HG03135 (cell line): ENCODE measurements around the gene PPM1H.
"Not testable (repeated sequence)": the region's sequence is repeated elsewhere in the genome, so short reads cannot be mapped to it uniquely, and the experiment has no call there.

ENCODE experiments used
- ATAC-seq: cut with Tn5 transposase; IDR thresholded peaks from one replicate; pipeline ENCODE4 v1.9.1; 2021; ENCODE audit warnings: mild to moderate bottlenecking, moderate library complexity; ENCODE audit not compliant: unreplicated experiment

Gene PPM1H

GRCh38 chr12:62843716-62844115, 91.2 kb downstream of the PPM1H start:
- ATAC-seq: no peak

GRCh38 chr12:62841846-62842245, 93.1 kb downstream of the PPM1H start:
- no peak for ATAC-seq

- ATAC-seq: no peak
Observed at GRCh38 chr12:62840806-62841205, 94.1 kb downstream of the PPM1H start.

GRCh38 chr12:62839869-62840660, 94.9 kb downstream of the PPM1H start:
- ATAC-seq: no peak

- ATAC-seq: no peak
Observed at GRCh38 chr12:62834971-62835547, 99.9 kb downstream of the PPM1H start.

- no peak for ATAC-seq
Observed at GRCh38 chr12:62834406-62834805, 100.5 kb downstream of the PPM1H start.

GRCh38 chr12:62833634-62834033, 101.3 kb downstream of the PPM1H start:
- no peak for ATAC-seq

- ATAC-seq: no peak
Observed at GRCh38 chr12:62832558-62832957, 102.4 kb downstream of the PPM1H start.

- ATAC-seq: no peak
Observed at GRCh38 chr12:62832027-62832426, 102.9 kb downstream of the PPM1H start.

- ATAC-seq: no peak
Observed at GRCh38 chr12:62827855-62828254, 107.1 kb downstream of the PPM1H start.

GRCh38 chr12:62827042-62827441, 107.9 kb downstream of the PPM1H start:
- no peak for ATAC-seq

- ATAC-seq: no peak
Observed at GRCh38 chr12:62817556-62818271, 117.2 kb downstream of the PPM1H start.

- ATAC-seq: no peak
Observed at GRCh38 chr12:62814243-62814642, 120.7 kb downstream of the PPM1H start.

GRCh38 chr12:62813031-62813829, 121.7 kb downstream of the PPM1H start:
- no peak for ATAC-seq

GRCh38 chr12:62811481-62811880, 123.5 kb downstream of the PPM1H start:
- ATAC-seq: not testable (repeated sequence)

GRCh38 chr12:62808166-62808879, 126.6 kb downstream of the PPM1H start:
- no peak for ATAC-seq

- ATAC-seq: no peak
Observed at GRCh38 chr12:62806893-62807292, 128.1 kb downstream of the PPM1H start.

GRCh38 chr12:62806244-62806836, 128.6 kb downstream of the PPM1H start:
- ATAC-seq: no peak

- no peak for ATAC-seq
Observed at GRCh38 chr12:62805517-62805916, 129.4 kb downstream of the PPM1H start.

- no peak for ATAC-seq
Observed at GRCh38 chr12:62803756-62804155, 131.2 kb downstream of the PPM1H start.
